ENCODE measurements around the gene PIK3C2G.

The PIK3C2G gene

GRCh38 chr12:18652596-18652995 lies 391.3 kb downstream of the PIK3C2G start:
- Histone ChIP-seq H3K27ac (no peak overlapping the region), H3K4me1 (ENCODE audit: control insufficient read depth in 1 of 2, insufficient read depth in 1 of 2, low read depth in 1 of 2, low read length in 1 of 2) (no peaks in the 10 kb centered on the region), H3K36me3 (no peaks in the 10 kb centered on the region), H3K9me3 (no peaks in the 10 kb centered on the region), H3K4me3 (ENCODE audit: low read depth in 1 of 2, low read length in 1 of 2) (no peak overlapping the region), H3K27me3 (no peaks in the 10 kb centered on the region)
- TF ChIP-seq, protein P1, sequence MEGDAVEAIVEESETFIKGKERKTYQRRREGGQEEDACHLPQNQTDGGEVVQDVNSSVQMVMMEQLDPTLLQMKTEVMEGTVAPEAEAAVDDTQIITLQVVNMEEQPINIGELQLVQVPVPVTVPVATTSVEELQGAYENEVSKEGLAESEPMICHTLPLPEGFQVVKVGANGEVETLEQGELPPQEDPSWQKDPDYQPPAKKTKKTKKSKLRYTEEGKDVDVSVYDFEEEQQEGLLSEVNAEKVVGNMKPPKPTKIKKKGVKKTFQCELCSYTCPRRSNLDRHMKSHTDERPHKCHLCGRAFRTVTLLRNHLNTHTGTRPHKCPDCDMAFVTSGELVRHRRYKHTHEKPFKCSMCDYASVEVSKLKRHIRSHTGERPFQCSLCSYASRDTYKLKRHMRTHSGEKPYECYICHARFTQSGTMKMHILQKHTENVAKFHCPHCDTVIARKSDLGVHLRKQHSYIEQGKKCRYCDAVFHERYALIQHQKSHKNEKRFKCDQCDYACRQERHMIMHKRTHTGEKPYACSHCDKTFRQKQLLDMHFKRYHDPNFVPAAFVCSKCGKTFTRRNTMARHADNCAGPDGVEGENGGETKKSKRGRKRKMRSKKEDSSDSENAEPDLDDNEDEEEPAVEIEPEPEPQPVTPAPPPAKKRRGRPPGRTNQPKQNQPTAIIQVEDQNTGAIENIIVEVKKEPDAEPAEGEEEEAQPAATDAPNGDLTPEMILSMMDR (IDR thresholded peaks at IDR 0.05), result no peak

- H3K27me3 ChIP-seq, result no peaks in the 10 kb centered on the region
- H3K4me1 ChIP-seq (ENCODE audit: control insufficient read depth in 1 of 2, insufficient read depth in 1 of 2, low read depth in 1 of 2, low read length in 1 of 2), result no peaks in the 10 kb centered on the region
- no peak overlapping the region for H3K4me3 ChIP-seq (ENCODE audit: low read depth in 1 of 2, low read length in 1 of 2)
- no peaks in the 10 kb centered on the region for H3K9me3 ChIP-seq
- TF ChIP-seq, protein P1 (IDR thresholded peaks at IDR 0.05), result no peak
- H3K36me3 ChIP-seq, result no peaks in the 10 kb centered on the region
- no peak overlapping the region for H3K27ac ChIP-seq
Measured at GRCh38 chr12:18653465-18653864, 392.1 kb downstream of the PIK3C2G start.

- H3K9me3 ChIP-seq, result no peaks in the 10 kb centered on the region
Measured at GRCh38 chr12:18655351-18655750, 394.0 kb downstream of the PIK3C2G start.

GRCh38 chr12:18658179-18658578 lies 396.9 kb downstream of the PIK3C2G start:
- TF ChIP-seq, protein P1 (IDR thresholded peaks at IDR 0.05), result no peak
- H3K4me1 ChIP-seq (ENCODE audit: control insufficient read depth in 1 of 2, insufficient read depth in 1 of 2, low read depth in 1 of 2, low read length in 1 of 2), result no peaks in the 10 kb centered on the region
- no peaks in the 10 kb centered on the region for H3K36me3 ChIP-seq
- H3K4me3 ChIP-seq (ENCODE audit: low read depth in 1 of 2, low read length in 1 of 2), result no peak overlapping the region
- H3K27me3 ChIP-seq, result no peaks in the 10 kb centered on the region
- H3K27ac ChIP-seq, result no peak overlapping the region
- H3K9me3 ChIP-seq, result no peaks in the 10 kb centered on the region

More at GRCh38 chr12:18655351-18655750, 394.0 kb downstream of the PIK3C2G start:
- Histone ChIP-seq H3K4me1 (ENCODE audit: control insufficient read depth in 1 of 2, insufficient read depth in 1 of 2, low read depth in 1 of 2, low read length in 1 of 2) (no peaks in the 10 kb centered on the region), H3K27me3 (no peaks in the 10 kb centered on the region), H3K36me3 (no peaks in the 10 kb centered on the region), H3K27ac (no peak overlapping the region), H3K4me3 (ENCODE audit: low read depth in 1 of 2, low read length in 1 of 2) (no peak overlapping the region)
- TF ChIP-seq, protein P1 (IDR thresholded peaks at IDR 0.05), result no peak

GRCh38 chr12:18658829-18659228 lies 397.5 kb downstream of the PIK3C2G start:
- no peaks in the 10 kb centered on the region for H3K36me3 ChIP-seq
- no peak overlapping the region for H3K27ac ChIP-seq
- no peaks in the 10 kb centered on the region for H3K4me1 ChIP-seq (ENCODE audit: control insufficient read depth in 1 of 2, insufficient read depth in 1 of 2, low read depth in 1 of 2, low read length in 1 of 2)
- H3K4me3 ChIP-seq (ENCODE audit: low read depth in 1 of 2, low read length in 1 of 2), result no peak overlapping the region
- no peaks in the 10 kb centered on the region for H3K9me3 ChIP-seq
- TF ChIP-seq, protein P1 (IDR thresholded peaks at IDR 0.05), result no peak
- no peaks in the 10 kb centered on the region for H3K27me3 ChIP-seq

DNA sequence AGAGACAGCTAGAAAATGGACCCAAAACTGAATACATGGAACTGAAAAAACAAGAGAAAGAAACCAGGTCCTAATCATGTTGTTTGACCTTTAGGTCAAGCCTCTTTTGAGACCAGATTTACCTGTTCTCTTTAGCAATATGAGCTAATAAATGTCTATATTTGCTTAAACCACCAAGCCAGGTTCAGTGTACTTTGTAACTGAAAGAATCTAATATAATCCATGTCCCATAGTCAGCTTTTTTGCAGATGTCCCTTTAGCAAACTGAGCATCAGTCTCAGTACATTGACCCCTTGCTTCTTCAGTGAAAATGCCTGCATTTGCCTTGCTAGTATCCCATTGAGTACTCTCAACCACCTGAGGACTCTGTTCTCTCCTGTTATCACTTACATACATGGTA lies 414.8 kb downstream of the PIK3C2G start:
- Histone ChIP-seq H3K27ac (no peak overlapping the region), H3K27me3 (no peaks in the 10 kb centered on the region), H3K36me3 (no peaks in the 10 kb centered on the region), H3K4me3 (ENCODE audit: low read depth in 1 of 2, low read length in 1 of 2) (no peak overlapping the region), H3K9me3 (no peaks in the 10 kb centered on the region), H3K4me1 (ENCODE audit: control insufficient read depth in 1 of 2, insufficient read depth in 1 of 2, low read depth in 1 of 2, low read length in 1 of 2) (no peaks in the 10 kb centered on the region)
- TF ChIP-seq, protein P1 (IDR thresholded peaks at IDR 0.05), result no peak
